ENCODE results near the gene NSRP1. TPM values are rescaled to one million over a fixed set of nuclear protein-coding genes. Genes with fewer than 3 reads are reported as not detected.

The NSRP1 gene
- polyA plus RNA-seq, 1 donor from 2014 or later = 8.6 TPM

- Histone ChIP-seq H3K4me3 (ENCODE audit: low read length) (no peak overlapping the region), H3K9me2 (ENCODE audit: insufficient read depth, low read length) (no peaks in the 10 kb centered on the region), H3K9ac (ENCODE audit: low read length) (no peak overlapping the region), H3K36me3 (ENCODE audit: insufficient read depth, low read length) (no peaks in the 10 kb centered on the region), H3K27me3 (ENCODE audit: insufficient read depth, low read depth, low read length) (no peaks in the 10 kb centered on the region), H4K20me1 (ENCODE audit: insufficient read depth) (no peaks in the 10 kb centered on the region), H3K27ac (ENCODE audit: low read length) (no peak overlapping the region), H3F3A (ENCODE audit: insufficient read depth, low read length, poor library complexity, severe bottlenecking) (no peaks in the 10 kb centered on the region), H2AFZ (ENCODE audit: low read depth, low read length) (no peak overlapping the region), H3K9me3 (ENCODE audit: low read length) (no peaks in the 10 kb centered on the region), H3K4me2 (ENCODE audit: low read length) (no peak overlapping the region), H3K79me2 (replicated peaks; ENCODE audit: insufficient read depth, low read length) (peaks cover 3% of the 10 kb centered on the region)
- TF ChIP-seq SMC3 (conservative IDR thresholded peaks at IDR 0.05; ENCODE audit: poor library complexity) = no peak
Measured at GRCh38 chr17:30165147-30165546, 48.5 kb downstream of the NSRP1 start.

DNA sequence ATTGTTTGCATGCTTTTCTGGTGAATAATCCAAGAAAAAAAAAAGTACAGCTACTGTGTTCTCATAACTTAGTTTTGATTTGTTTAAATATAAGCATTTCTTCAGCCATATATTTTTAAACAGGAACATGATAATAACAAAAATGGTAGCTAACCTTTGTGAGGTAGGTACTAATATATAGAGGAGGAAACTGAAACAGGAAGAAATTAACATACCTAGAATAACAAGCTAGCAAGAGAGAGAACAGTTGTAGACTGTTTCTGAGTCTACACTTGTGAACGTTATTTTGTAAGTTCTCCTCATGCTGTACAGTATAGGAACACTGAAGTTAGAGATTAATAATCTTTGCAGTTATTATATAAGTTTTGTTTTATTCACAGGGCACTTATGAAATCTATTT lies 49.3 kb downstream of the NSRP1 start:
- H3K27ac ChIP-seq (ENCODE audit: low read length) = no peak overlapping the region
- no peaks in the 10 kb centered on the region for H4K20me1 ChIP-seq (ENCODE audit: insufficient read depth)
- H2AFZ ChIP-seq (ENCODE audit: low read depth, low read length) = no peak overlapping the region
- H3K9me3 ChIP-seq (ENCODE audit: low read length) = no peaks in the 10 kb centered on the region
- no peak overlapping the region for H3K9ac ChIP-seq (ENCODE audit: low read length)
- no peaks in the 10 kb centered on the region for H3F3A ChIP-seq (ENCODE audit: insufficient read depth, low read length, poor library complexity, severe bottlenecking)
- no peaks in the 10 kb centered on the region for H3K79me2 ChIP-seq (replicated peaks; ENCODE audit: insufficient read depth, low read length)
- H3K4me3 ChIP-seq (ENCODE audit: low read length) = no peak overlapping the region
- no peaks in the 10 kb centered on the region for H3K9me2 ChIP-seq (ENCODE audit: insufficient read depth, low read length)
- no peaks in the 10 kb centered on the region for H3K27me3 ChIP-seq (ENCODE audit: insufficient read depth, low read depth, low read length)
- no peak overlapping the region for H3K4me2 ChIP-seq (ENCODE audit: low read length)
- no peak for TF ChIP-seq SMC3 (conservative IDR thresholded peaks at IDR 0.05; ENCODE audit: poor library complexity)
- TF ChIP-seq EZH2 (IDR thresholded peaks at IDR 0.05; ENCODE audit: borderline replicate concordance, insufficient read depth, low read length, poor library complexity, severe bottlenecking) = no peak
- no peak for TF ChIP-seq REST (IDR thresholded peaks at IDR 0.05; ENCODE audit: borderline replicate concordance)
- no peak for TF ChIP-seq MXI1 (conservative IDR thresholded peaks at IDR 0.05; ENCODE audit: poor library complexity, severe bottlenecking)
- no peak for TF ChIP-seq CTCF (IDR thresholded peaks at IDR 0.05; ENCODE audit: poor library complexity, severe bottlenecking)
- no peak for TF ChIP-seq TAF1 (IDR thresholded peaks at IDR 0.05; ENCODE audit: low read depth)
- no peak for TF ChIP-seq RAD21 (conservative IDR thresholded peaks at IDR 0.05)
- no peak for TF ChIP-seq POLR2AphosphoS5 (IDR thresholded peaks at IDR 0.05)
- no peak for TF ChIP-seq EP300 (conservative IDR thresholded peaks at IDR 0.05; ENCODE audit: poor library complexity, severe bottlenecking)
- H3K36me3 ChIP-seq (ENCODE audit: insufficient read depth, low read length) = no peaks in the 10 kb centered on the region

Measured in neural cell (in vitro differentiated cells).